CD1c-positive myeloid dendritic cell (primary cell): Measurements from ENCODE around the gene FEM1C.

Experiments used
- DNase-seq: peaks from one replicate; pipeline ENCODE4 v3.0.0-alpha.2; 2016; ENCODE audit errors: extremely low spot score

The FEM1C gene

DNA sequence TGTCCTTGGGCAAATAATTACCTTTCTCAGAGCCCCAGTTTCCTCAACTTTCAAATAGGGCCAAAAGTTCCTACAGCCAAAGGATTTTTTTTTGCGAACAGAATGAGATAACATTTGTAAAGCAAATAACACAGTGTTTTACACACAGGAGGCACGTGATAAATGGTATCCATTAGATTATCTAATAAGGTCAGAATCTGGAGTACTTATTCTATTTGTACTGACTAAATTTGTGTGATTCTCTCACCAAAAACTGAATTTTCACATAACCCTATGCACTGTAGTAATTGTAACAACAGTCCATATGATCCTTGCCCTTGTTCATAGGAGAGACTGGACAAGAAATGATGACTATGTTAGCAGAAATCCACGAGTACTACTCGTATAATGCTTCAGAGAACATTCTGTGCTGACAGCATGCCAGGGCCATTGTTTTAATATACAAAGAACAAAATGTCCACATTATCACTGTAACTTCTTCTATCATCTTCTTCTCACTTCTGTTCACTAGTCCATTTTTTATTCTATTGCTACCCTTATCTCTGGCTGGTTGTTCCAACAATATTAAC lies 13.9 kb upstream of the FEM1C start:
- no peak for DNase-seq

DNA sequence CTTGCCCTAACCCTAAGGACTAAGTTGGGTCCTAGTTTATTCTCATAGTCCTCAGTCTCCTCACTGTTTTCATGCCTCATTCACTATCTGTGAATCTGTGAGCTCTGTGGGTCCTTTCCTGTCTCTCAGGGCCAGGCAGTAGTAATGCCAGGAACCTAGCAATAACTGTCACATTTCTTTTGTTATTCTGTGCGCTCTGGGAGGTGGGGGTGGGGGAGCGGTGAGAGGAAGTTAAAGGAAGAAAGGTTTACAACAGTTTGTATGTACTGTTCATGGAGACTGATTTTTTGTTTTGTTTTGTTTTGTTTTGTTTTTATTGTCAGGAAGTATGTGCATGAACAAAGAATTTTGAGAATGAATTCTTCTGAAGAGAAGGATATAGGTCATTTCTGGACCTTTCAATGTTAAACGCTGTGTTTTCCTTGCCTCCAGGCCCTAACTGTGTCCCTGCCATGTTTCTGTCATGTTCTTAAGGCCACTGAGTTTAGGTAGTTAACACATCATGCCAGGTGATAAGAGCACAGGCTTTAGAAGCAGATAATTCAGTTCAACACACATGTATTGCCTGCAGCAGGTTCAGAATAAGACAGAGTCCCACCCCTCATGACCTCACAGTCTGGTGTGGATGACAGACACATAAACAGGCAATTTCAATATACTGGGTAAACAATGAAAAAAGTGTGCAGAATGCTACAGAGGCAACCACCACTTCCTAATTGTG lies 13.3 kb upstream of the FEM1C start:
- no peak for DNase-seq

DNA sequence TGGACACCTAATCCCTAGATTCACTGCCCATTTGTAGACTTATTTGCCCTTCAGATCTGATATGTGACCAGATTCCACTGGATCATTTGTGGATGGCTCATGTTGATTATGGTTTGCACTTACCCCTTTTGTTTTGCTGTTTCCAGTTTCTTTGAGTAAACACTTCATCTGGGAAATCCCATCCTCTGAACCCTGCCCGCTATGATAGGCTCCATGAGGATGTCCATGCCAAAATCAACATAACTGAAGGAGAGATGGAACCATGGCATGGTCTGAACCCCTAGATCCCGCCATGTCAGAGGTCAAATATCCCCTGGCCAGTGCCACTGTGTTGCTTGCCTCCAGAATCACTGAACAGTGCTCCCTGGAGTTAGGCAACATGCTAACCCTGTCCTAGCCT lies 11.7 kb upstream of the FEM1C start:
- DNase-seq = no peak

DNA sequence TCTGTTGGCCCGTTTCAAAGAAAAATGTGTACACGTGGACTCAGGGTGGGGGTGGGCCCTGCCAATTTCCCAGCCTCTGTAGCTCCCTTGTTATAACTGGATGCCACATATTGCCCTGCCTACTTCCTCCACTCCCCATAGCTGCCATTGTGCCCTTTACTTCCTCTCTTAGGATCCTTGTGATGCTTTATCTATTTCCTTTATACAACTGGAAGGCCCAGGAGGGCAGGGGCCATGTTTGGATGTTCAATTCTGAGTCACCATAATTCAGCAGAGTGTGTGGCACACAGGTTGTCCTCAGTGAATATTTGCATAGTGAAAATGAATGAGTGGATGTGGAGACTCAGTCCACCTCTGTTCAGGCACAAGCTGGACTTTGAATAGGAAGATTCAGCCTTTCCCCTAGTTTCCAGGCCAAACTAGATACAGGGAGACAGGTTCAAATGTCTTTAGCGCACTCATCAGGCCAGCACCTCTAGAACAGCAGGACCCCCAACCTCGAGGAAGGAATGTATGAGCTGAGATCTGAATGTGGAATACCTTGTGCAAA lies 10.6 kb upstream of the FEM1C start:
- DNase-seq = no peak

DNA sequence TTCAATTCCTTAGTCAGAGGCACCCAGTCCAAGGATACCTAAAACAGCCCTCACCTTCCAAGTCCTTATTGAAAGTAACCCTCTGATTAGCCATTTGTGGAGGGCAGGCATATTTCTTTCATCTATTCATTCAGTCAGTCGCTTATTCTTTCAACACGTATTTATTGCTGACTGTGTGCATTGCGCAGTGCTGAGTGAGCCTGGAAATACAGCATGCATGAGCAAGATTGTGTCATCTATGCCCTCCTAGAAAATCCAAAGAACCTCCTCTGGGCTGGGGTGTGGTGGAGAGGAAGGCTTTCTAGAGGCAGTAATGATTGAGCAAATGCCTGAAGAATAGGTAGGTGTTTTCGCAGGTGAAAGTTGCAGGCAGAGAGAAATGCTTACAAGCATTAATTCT lies 8.5 kb upstream of the FEM1C start:
- DNase-seq = no peak

DNA sequence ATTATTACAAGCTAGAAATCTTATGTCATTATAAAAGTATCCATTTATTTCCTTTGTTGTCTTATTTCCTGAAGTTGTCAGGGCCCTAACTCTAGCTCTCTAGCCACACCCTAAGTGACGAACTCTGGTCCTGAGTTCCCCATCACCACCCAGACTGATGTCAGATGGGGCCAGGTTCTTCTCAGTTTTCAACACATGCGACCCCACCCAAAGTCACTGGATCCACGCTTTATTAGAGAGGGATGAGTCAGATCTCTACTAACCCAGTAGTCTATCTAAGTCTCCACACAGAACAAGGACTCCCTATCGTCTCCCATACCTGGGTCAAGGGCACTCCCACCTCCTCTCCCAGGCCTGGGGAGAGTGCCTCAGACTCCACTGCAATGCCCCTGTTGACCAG lies 6.8 kb upstream of the FEM1C start:
- DNase-seq = peak; percentile 25

DNA sequence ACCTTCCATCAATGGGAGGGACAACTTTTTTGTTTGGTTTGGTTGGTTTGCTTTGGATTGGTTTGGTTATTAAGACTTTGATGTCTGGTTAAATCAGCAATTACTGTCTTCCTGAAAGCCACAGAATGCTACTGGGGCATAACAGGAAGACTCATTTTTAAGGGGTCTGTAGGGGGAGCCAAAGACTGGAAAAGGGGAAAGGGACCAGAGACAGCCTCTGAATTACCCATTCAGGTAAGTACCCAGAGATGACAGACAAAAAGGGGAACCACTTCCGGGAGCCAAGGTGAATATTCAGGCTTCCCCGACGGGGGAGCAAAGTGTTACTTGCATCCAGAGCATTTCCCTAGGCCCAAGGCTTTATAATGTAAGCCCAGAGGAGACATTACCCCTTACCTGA lies 4.6 kb upstream of the FEM1C start:
- no peak for DNase-seq

DNA sequence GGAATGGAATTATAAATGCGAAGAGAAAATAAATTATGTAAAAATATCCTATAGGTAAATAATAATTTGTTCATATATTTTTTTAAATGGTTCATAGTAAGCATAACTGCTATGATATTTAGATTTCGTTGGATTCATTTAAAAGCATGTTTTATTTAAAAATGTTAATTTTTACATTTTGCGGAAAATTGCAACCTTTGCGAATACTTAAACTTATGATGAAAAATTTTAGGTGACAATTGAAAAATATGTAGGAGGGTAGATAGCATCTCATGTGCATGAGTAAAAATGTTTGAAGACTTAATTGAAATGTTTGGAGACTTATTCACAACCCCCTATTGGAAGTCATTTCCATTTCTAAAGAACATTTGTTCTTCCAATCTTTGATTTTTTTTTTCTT lies 4.1 kb upstream of the FEM1C start:
- no peak for DNase-seq

DNA sequence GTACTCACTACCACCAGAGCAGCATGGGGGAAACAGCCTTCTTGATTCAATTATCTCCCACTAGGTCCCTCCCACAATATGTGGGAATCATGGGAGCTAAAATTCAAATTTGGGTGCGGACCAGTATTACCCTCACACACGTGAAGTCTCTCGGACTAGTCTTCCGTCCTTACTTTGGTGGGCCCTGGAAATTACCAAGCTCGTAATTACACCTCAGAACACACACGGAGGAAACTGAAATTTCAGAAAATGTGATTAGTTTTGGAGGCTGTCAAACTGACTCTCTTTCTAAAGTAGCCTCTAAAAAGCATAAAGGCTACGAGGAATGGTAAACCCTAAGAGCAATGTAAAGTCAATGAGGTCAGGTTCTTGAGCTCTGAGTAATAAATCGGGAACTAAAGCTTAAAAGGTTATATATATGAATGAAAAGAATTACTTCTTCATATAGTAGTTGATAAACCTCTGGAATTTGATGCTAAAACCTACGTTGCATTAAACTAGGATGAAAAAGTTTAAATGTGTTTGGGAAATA lies 842 bp upstream of the FEM1C start:
- DNase-seq = no peak

DNA sequence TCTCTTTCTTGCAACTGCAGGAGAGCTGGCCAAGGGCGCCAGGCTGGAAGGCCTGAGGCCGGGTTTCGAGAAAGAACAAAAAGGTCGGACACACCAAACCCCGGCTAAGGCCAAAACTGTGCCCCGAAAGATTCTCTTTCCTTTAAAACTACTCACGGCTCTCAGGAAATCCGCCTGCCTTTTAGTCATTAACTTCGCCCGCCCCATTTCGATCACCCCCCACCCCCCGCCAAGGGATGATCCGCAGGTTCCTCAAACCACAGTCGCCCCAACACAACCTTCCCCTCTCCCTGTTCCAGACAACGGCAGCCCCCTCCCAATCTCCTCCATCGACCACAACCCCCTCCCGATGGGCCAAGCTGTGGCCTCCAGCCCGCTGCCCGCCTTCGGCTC lies 536 bp downstream of the FEM1C start:
- peak; percentile 83 for DNase-seq

DNA sequence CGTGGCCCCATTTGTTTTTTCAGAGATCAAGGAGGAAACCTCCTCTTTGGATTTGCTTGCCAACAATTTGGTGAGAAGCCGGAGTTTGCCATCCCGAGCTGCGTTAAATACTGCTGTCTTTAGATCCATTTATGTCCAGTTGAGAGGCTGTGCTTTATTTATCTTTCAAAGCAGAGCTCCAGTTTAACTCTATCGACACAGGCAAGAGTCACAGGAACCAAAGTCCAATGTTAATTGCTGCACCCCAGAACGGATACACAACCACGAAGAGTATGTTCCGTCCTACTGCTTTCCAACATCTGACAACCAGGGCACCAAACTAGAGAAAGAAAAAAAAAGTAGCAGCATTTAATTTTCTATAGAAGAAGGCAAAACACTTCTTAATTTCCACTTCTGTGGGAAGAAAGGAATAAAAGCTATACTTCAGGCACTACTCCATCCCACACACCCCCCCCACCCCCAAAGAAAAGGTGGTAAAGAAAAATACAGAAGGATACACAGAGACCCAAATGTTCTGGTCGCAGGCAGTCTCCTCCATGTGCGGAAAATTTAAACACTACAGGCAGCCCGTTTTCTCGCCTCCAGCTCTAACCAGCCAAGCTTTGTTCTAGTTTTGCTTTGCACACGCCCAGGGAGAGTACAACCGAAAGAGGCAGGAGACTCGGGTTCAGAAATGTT lies 1.1 kb downstream of the FEM1C start:
- DNase-seq = no peak

DNA sequence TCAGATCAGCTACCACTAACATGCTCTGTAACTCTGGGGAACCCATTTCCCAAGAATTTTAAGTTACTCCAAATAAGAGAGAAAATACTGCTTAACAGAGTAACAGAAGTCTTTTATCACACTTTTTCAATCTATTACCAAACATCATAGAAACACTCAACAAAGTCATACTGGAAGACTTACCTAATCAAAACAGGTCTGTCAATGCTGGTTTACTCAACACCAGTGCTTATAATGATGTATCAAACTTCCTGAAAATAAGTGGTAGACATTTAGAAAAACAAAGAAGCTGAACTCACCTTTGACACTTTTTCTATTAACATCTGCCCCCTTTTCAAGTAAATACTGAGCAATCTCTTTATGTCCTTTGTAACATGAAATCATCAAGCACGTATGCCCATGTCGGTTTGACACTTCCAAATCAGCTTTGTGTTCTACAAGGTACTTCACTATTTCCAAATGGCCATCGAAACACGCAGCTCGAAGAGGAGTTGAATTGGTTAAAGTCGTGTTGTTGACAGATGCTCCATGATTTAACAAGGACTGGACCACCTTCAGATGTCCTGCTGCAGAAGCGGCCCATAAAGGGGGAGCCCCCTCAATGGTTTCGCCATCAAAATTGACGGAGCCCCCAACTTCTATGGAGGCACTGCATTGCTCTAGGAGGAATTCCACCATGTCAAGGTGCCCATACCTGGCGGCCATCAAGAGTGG lies 1.8 kb downstream of the FEM1C start:
- peak; percentile 39 for DNase-seq

DNA sequence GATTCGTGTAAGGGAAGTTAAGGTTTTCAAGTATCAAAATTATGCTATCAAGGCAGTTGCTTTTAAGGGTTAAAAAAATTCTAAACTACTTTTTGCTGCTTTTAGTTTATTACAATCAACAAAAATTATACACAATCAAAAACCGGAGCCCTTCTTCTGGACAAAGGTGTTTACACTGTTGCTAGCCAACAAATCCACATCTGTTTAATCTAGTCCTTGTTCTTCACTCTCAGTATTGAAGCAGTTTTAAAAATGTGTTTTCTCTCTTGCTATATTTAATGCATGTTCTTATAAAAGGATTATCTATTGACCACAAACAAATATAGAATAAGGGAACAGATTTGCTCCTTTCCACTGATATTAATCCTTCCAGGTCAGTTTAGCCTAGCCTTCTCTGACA lies 2.5 kb downstream of the FEM1C start:
- no peak for DNase-seq

DNA sequence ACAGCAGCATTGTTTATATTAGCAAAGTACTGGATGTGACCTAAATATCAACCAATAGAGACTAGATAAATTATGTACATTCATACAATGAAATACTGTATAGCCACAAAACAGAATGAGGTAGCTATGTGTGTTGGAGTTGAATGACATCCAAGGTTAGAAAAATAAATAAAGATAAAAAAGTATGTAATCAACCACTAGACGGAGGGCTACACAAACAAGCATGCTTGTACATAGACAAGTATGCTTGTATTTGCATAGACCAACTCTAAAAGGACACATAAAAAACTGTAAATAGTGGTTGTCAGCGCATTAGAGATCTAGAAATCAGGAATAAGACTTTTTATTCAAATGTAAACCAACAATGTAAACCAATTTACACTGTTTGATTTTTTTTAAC lies 3.0 kb downstream of the FEM1C start:
- no peak for DNase-seq

DNA sequence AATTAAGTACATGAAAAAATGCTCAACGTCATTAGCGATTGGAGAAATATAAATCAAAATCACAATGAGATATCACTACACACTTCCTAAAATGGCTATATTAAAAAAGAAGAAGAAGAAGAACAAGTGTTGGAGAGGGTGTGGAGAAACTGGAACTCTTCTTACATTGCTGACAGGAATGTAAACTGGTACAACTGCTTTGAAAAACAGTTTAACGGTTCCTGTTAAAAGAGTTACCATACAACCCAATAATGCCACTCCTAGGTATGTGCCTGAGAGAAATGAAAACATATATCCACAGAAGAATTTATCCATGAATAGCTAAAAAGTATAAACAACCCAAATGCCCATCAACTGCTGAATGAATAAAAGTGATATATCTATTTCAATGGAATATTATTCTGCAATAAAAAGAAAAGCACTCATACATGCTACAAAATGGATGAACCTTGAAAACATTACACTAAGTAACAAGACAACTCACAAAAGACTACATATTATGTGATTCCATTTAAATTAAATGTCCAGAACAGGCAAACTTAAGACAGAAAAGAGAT lies 9.0 kb downstream of the FEM1C start:
- DNase-seq = no peak

DNA sequence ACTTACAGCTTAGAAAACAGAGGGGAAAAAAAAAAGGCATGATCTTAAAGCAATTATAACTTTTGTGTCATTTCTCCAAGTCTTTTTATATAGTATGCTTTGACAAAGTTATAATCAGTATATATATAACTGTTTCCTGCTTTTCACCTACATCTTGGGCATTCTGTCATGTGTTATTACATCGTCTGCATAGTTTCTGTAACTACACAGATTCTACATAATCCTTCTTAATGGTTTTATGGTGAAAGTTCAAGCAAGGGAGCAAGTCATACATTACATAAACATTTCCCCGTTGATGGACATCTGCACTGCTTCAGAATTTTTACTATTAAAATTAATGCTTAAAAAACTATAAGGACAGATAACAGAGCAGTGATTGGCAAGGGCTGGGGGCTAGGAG lies 12.1 kb downstream of the FEM1C start:
- DNase-seq = no peak

DNA sequence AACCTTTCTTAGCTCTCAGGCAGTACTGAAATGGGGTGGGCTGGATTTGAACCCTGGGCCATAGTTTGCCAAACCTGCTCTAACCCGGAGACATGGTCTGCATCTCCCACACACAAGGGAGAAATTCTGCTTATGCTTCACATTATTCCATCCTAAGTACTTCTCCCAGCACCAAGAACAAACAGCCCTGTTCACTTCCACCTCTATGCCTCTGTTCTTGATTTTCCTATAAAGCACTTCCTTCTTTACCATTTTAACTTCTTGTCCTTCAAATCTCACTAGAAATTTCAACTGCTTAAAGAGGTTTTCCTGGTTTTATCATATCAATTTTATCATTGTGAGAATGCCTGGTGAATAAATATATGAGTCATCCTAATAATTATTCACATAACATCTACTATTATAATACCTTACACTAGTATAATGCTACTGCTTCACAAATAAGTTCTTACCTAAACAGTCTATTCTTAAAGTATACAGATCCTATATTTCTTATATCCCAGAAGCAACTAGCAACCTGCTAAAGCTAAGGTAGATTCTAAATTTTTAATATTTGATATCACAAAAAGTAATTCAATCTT lies 12.7 kb downstream of the FEM1C start:
- peak; percentile 13 for DNase-seq

DNA sequence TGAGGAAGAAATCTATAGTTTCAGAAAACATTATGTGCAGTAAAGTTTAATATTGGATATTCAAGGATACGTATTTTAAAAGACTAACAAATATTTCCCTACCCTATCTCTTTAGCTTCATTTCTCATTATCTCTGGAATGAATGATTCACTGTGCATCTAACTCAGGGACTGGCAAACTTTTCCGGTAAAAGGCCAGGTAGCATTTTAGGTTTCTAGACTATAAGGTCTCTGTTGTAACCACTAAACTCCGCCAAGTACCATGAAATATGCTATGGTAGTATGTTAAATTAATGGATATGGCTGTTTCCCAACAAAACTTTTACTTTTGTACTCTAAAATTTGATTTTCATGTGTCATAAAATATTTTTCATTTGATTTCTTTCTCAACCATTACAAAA lies 13.2 kb downstream of the FEM1C start:
- no peak for DNase-seq

DNA sequence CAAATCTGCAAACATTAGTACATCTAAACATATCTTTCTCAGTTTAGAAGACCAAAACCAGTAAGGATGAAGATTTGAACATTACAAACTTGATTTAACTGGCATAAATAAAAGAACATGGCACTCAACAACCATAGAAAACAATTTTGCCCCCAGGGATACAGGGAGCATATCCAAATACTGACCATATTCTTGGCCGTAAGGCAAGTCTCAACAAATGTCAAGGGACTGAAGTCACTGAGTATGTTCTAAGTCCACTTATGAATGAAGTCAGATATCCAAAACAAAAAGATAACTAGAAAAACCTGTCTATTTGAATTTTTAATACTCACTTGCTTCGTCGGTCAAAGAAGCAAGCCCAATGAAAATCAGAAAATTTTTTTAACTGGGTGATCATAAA lies 14.1 kb downstream of the FEM1C start:
- no peak for DNase-seq

DNA sequence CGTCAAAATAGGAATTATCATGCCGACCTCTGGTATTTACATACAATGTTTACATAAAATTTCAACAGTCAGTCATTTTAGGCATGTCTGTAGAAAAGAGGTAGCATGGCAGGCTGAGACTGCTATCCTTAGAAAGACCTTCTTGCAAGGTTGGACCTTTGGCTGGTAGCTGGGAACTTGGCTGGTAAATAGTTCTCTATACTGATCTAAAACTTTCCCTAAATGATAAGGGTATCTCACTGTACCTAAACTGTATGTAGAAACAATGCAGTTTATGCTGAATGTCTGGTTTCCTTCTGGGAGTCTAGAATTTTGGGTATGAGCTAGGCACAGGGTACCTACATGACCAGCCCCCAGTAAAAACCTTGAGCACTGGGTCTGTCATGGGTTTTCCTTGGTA lies 18.0 kb downstream of the FEM1C start:
- DNase-seq = no peak

DNA sequence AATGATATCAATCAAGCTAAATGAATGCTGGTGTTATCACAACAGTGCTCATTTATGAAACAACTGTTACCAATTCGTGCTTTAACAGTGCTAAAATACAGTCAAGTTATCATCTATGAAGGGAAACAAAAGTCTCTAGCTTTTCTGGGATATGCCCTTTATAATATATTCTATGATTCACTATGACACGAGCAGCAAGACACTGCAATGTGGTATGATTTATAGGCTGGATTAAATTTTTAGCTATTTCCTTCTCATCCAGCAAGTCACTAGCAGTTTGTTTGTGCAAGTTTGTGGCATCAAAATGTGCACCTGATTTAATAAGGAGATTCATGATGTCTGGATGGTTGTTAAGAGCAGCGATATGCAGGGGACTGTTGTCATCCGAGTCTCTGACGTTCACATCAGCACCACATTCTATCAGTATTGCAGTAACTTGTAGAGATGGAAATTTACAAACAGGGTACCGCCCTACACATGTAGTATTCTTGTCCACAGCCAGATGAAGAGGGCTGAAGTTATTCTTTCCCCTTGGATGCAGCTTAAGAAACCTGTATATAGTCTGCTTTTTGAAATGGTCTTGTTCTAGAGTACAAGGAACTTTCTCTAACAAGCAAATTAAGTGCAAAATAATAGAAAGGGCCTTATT lies 20.3 kb downstream of the FEM1C start:
- DNase-seq = no peak
